ENCODE measurements around the gene SNED1.

DNA sequence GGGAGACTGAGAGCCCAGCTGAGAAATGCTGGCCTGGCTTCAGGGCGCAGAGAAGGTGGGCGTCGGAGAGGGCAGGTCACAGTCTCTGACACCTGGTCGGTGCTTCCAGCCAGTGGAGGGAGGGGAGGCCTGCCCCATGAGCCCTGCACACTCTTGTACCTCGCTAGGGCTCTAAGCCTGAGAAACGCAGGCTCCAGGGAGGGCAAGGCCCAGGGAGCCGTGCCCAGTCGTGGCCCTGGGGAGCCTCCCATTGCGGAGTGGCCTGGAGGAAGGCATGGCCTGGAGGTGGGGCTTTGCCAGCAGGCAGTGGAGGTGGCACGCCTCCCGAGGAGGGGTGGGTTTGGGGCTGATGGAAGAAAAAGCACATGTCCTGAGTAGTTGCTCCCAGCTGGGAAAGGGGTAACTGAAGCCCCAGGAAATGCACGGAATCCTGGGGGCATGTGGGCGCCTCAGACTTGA, 64.7 kb downstream of the SNED1 start:
- TF ChIP-seq, protein P1, sequence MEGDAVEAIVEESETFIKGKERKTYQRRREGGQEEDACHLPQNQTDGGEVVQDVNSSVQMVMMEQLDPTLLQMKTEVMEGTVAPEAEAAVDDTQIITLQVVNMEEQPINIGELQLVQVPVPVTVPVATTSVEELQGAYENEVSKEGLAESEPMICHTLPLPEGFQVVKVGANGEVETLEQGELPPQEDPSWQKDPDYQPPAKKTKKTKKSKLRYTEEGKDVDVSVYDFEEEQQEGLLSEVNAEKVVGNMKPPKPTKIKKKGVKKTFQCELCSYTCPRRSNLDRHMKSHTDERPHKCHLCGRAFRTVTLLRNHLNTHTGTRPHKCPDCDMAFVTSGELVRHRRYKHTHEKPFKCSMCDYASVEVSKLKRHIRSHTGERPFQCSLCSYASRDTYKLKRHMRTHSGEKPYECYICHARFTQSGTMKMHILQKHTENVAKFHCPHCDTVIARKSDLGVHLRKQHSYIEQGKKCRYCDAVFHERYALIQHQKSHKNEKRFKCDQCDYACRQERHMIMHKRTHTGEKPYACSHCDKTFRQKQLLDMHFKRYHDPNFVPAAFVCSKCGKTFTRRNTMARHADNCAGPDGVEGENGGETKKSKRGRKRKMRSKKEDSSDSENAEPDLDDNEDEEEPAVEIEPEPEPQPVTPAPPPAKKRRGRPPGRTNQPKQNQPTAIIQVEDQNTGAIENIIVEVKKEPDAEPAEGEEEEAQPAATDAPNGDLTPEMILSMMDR (conservative IDR thresholded peaks at IDR 0.05 in 1 of 2, IDR thresholded peaks at IDR 0.05 in 1 of 2; ENCODE audit: extremely low read depth in 1 of 2, insufficient read depth in 1 of 2, low read depth in 1 of 2, low read length in 2 of 2) = no peak
- no peak for TF ChIP-seq EZH2 (IDR thresholded peaks at IDR 0.05; ENCODE audit: borderline replicate concordance, low read length)

All from mammary epithelial cell (primary cell).